BE2C (cell line): ENCODE results near the gene ZC3H8.
A peak's percentile ranks its signal among the peaks of the same experiment; 100 is the strongest.
"Not testable (repeated sequence)": the region's sequence is repeated elsewhere in the genome, so short reads cannot be mapped to it uniquely, and the experiment has no call there.

Experiments used
- DNase-seq: peaks from one replicate; pipeline ENCODE4 v3.0.0-alpha.2; 2020
- H3K27me3 ChIP-seq: fragments of 250-450 bp; sonication (Bioruptor Pico); 2 replicates; pipeline ENCODE4 v1.5.1; 2020; ENCODE audit warnings: mild to moderate bottlenecking
- H3K36me3 ChIP-seq: fragments of 250-450 bp; sonication (Bioruptor Pico); 2 replicates; pipeline ENCODE4 v1.5.1; 2020; ENCODE audit warnings: mild to moderate bottlenecking
- H3K4me1 ChIP-seq: fragments of 250-450 bp; sonication (Bioruptor Pico); 2 replicates; pipeline ENCODE4 v1.5.1; 2020
- H3K4me3 ChIP-seq: 2 replicates; pipeline ENCODE4 v1.5.1; 2011; ENCODE audit warnings: low read depth, low read length
- H3K9me3 ChIP-seq: fragments of 250-450 bp; sonication (Bioruptor Pico); 2 replicates; pipeline ENCODE4 v1.5.1; 2020
- TF ChIP-seq, protein P1 (sequence below): IDR thresholded peaks from 2 replicates; pipeline ENCODE4 v1.5.1; 2012; ENCODE audit warnings: mild to moderate bottlenecking, low read depth, low read length

The ZC3H8 gene

DNA sequence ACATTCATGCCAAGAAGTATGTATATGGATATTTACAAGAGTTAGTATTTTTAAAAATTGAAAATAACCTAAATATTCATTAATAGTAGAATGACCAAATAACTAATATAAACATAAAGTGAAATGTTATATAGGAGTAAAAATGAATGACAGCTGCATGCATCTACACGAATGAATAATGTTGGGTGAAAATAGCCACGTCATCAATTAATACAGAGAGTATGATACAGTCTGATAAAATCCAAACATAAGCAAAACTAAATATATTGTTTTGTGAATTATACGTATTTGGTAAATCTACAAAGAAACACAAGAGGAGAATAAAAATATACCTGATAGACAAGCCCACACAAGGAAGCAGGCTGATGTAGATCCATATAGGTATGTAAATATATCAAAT lies 24.5 kb downstream of the ZC3H8 start:
- Histone ChIP-seq H3K4me3 (no peak overlapping the region), H3K36me3 (0 out of 2 replicates have a peak, but pooled peaks cover 7% of the 10 kb centered on the region), H3K9me3 (no peaks in the 10 kb centered on the region), H3K27me3 (no peaks in the 10 kb centered on the region), H3K4me1 (no peaks in the 10 kb centered on the region)
- TF ChIP-seq, protein P1, sequence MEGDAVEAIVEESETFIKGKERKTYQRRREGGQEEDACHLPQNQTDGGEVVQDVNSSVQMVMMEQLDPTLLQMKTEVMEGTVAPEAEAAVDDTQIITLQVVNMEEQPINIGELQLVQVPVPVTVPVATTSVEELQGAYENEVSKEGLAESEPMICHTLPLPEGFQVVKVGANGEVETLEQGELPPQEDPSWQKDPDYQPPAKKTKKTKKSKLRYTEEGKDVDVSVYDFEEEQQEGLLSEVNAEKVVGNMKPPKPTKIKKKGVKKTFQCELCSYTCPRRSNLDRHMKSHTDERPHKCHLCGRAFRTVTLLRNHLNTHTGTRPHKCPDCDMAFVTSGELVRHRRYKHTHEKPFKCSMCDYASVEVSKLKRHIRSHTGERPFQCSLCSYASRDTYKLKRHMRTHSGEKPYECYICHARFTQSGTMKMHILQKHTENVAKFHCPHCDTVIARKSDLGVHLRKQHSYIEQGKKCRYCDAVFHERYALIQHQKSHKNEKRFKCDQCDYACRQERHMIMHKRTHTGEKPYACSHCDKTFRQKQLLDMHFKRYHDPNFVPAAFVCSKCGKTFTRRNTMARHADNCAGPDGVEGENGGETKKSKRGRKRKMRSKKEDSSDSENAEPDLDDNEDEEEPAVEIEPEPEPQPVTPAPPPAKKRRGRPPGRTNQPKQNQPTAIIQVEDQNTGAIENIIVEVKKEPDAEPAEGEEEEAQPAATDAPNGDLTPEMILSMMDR: no peak
- DNase-seq: no peak

DNA sequence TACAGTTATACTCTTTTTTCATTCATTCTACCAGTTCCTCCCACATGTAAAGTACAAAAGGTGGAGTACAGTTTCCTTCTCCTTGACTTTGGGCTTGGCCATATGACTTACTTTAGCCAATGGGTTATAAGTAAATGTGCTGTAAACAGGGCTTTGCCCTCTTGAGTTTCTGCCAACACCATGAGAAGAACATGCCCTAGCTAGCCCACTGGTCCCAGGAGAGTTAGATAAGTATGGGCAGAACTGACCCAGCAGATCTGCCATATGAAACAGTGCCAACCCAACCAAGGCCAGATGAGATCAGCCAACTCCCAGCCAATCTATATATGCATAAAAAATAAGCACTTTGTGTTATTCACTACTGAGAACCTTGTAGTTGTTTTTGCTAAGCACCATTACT lies 25.5 kb downstream of the ZC3H8 start:
- Histone ChIP-seq H3K27me3 (no peaks in the 10 kb centered on the region), H3K36me3 (0 out of 2 replicates have a peak, but pooled peaks cover 7% of the 10 kb centered on the region), H3K4me1 (no peaks in the 10 kb centered on the region), H3K4me3 (no peak overlapping the region), H3K9me3 (no peaks in the 10 kb centered on the region)
- TF ChIP-seq, protein P1: no peak
- no peak for DNase-seq

DNA sequence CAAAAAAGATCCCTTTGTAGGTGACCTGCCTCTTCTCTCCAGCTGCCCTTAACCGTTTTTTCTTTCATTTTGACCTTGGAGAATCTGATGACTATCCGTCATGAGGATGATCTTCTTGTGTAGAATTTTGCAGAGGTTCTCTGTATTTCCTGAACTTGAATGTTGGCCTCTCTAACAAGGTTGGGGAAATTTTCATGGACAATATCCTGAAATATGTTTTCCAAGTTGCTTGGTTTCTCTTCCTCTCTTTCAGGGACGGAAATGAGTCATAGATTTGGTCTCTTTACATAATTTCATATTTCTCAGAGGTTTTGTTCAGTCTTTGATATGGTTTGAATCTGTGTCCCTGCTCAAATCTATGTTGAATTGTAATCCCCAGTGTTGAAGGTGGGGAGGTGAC lies 34.0 kb downstream of the ZC3H8 start:
- TF ChIP-seq, protein P1: no peak

DNA sequence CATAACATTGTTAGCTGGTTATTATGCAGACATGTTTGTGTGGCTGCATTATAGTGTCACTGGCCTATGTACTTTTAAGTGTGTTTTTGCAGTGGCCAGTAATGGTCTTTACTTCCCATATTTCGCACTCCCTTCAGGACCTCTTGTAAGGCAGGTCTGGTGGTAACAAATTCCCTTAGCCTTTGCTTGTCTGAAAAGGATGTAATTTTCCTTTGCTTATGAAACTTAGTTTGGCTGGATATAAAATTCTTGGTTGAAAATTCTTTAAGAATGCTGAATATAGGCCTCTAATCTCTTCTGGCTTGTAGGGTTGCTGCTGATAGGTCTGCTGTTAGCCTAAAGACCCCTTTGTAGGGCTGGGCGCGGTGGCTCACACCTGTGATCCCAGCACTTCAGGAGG lies 34.7 kb downstream of the ZC3H8 start:
- no peak for DNase-seq
- TF ChIP-seq, protein P1: no peak
- Histone ChIP-seq H3K4me1 (no peaks in the 10 kb centered on the region), H3K27me3 (no peaks in the 10 kb centered on the region), H3K36me3 (no peaks in the 10 kb centered on the region; the same call in 1 of the 2 replicates), H3K9me3 (no peaks in the 10 kb centered on the region), H3K4me3 (no peak overlapping the region)

More for the DNA sequence above, 34.0 kb downstream of the ZC3H8 start:
- Histone ChIP-seq H3K4me1 (no peaks in the 10 kb centered on the region), H3K9me3 (no peaks in the 10 kb centered on the region), H3K36me3 (no peaks in the 10 kb centered on the region; the same call in 1 of the 2 replicates), H3K4me3 (no peak overlapping the region), H3K27me3 (no peaks in the 10 kb centered on the region)
- no peak for DNase-seq

DNA sequence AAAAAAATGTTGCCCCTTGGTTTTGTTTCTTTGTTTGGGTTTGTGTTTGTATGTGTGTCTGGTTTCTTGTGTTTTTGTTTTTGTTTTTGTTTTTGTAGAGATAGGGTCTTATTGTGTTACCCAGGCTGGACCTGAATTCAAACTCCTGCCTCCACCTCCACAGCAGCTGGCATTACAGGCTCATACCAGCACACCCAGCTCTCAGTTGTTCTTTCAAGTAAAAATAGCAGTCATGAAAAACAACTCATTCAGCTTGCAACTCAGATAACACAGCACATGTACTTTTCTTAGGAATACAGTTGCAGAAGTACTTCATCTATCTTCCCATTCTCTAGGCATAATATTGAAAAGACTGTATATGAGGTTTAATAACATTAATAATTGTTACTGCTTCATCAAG lies 37.0 kb downstream of the ZC3H8 start:
- H3K4me3 ChIP-seq: no peak overlapping the region
- no peaks in the 10 kb centered on the region for H3K9me3 ChIP-seq
- no peaks in the 10 kb centered on the region for H3K27me3 ChIP-seq
- H3K36me3 ChIP-seq: no peaks in the 10 kb centered on the region; the same call in 1 of the 2 replicates
- H3K4me1 ChIP-seq: no peaks in the 10 kb centered on the region
- TF ChIP-seq, protein P1: no peak
- DNase-seq: no peak

DNA sequence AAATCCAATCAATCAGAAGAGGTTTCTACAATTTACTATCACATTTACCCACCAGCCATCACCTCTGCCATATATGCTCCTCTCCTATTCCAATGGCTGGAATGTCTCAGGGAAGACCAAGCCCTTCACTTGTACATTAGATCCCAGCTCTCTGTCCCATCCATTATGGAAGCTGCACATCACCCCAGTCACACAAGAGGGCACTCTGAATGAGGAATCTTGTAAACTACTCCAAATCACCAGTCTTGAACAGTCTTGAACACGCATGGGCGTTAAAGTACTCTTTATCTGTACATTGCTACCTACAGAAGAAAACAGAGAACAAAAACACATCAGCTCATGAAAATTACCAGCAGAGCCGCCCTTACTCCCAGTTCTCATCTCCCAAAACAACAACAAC lies 38.7 kb downstream of the ZC3H8 start:
- Histone ChIP-seq H3K4me3 (no peak overlapping the region), H3K36me3 (no peaks in the 10 kb centered on the region; the same call in 1 of the 2 replicates), H3K27me3 (no peaks in the 10 kb centered on the region), H3K9me3 (no peaks in the 10 kb centered on the region), H3K4me1 (no peaks in the 10 kb centered on the region)
- TF ChIP-seq, protein P1: peak; percentile 42
- peak; percentile 5 for DNase-seq

DNA sequence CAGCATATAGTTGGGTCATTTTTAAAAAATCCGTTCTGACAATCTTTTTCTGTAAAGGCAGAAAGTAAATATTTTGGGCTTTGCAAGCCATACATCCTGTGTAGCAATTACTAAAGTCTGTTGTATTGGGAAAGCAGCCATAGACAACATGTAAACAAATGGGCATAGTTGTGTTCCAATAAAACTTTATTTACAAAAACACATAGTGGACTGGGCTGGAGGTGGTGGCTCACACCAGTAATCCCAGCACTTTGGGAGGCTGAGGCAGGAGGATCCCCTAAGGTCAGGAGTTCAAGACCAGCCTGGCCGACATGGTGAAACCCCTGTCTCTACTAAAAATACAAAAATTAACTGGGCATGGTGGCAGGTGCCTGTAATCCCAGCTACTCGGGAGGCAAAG lies 46.9 kb downstream of the ZC3H8 start:
- not testable (repeated sequence) for H3K4me3 ChIP-seq, H3K9me3 ChIP-seq, H3K4me1 ChIP-seq, H3K36me3 ChIP-seq, H3K27me3 ChIP-seq, DNase-seq
